ENCODE data around the gene PLXNB2. TPM values are rescaled to one million over a fixed set of nuclear protein-coding genes. Genes with fewer than 3 reads are reported as not detected.

The PLXNB2 gene
- total and polyA plus RNA-seq, 12 donors: 12.4 to 431 (median 296) TPM

DNA sequence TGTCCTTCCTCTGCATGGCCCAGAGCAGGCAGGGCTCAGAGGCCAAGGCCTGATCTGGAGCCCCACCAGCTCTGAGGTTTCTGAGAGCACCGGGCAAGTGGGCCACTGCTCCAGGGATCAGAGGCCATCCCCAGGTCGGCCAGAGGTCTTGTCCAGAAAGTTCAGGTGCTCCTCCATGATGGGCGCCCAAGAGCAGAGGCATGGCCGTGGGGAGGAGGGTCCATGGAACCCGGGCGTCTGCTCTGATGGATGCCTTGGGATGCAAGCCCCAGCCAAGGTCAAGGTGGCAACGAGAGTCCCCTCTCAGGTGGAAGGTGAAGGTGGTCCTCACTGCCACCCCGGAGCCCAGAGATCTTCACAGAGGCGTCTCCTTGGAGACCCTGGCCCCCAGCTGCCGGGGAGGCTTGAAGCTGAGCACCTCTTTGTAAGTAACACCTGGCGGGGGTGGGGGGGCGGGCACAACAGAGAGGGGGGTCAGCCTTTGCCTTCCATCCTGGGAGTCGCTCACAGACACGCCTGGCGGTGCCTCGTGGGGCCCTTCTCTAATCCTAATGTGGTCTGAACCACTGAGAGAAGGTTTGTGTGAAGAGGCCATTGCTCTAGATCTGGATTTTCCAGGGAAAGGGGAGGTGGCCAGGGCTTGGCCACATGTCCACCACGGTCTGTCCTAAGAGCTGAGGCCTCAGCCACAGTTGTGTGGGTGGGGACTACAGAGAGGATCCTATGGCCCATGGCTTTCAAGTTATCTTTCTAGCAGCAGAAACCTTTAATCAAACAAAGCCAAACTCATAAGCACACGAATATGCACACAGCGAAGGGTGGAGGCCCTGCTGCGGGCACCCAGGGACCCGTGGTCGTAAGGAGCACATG, 54.2 kb downstream of the PLXNB2 start:
- no peak overlapping the region for H3K27ac ChIP-seq
- no peaks in the 10 kb centered on the region for H3K27me3 ChIP-seq
- 77 to 86% (median 82%) methylated on average over 13 to 22 of the region's 22 CpGs for WGBS, 4 donors
- intact Hi-C loops (cut with DNase I): loop anchor here (5.0 to 10.0 kb wide), 2 partner anchors 89 to 362 kb away; partner anchors contain the start of gene PPP6R2 (in 1 of the 2)
- H3K4me3 ChIP-seq: no peak overlapping the region
- no peaks in the 10 kb centered on the region for H3K36me3 ChIP-seq (replicated peaks in 1 of 2)
- H3K9me3 ChIP-seq (replicated peaks in 1 of 3): no peaks in the 10 kb centered on the region
- peaks cover 18 to 21% of the 10 kb centered on the region in 2 donors for H3K4me1 ChIP-seq (replicated peaks in 1 of 2)
- TF ChIP-seq, protein P1, sequence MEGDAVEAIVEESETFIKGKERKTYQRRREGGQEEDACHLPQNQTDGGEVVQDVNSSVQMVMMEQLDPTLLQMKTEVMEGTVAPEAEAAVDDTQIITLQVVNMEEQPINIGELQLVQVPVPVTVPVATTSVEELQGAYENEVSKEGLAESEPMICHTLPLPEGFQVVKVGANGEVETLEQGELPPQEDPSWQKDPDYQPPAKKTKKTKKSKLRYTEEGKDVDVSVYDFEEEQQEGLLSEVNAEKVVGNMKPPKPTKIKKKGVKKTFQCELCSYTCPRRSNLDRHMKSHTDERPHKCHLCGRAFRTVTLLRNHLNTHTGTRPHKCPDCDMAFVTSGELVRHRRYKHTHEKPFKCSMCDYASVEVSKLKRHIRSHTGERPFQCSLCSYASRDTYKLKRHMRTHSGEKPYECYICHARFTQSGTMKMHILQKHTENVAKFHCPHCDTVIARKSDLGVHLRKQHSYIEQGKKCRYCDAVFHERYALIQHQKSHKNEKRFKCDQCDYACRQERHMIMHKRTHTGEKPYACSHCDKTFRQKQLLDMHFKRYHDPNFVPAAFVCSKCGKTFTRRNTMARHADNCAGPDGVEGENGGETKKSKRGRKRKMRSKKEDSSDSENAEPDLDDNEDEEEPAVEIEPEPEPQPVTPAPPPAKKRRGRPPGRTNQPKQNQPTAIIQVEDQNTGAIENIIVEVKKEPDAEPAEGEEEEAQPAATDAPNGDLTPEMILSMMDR (IDR thresholded peaks at IDR 0.05): no peak
- no peak for TF ChIP-seq POLR2A (IDR thresholded peaks at IDR 0.05)
- no peak for DNase-seq

GRCh38 chr22:50252082-50253045, 55.1 kb downstream of the PLXNB2 start:
- peak; percentile 70 to 90 (median 78) for DNase-seq
- Histone ChIP-seq H3K4me3 (peak overlapping the region in 1 of 4 donors; percentile 93), H3K4me1 (replicated peaks in 1 of 2) (peaks cover 18 to 21% of the 10 kb centered on the region in 2 donors), H3K27me3 (no peaks in the 10 kb centered on the region), H3K27ac (peak overlapping the region in 2 of 5 donors; percentile 67 to 80), H3K9me3 (replicated peaks in 1 of 3) (no peaks in the 10 kb centered on the region), H3K36me3 (replicated peaks in 1 of 2) (no peaks in the 10 kb centered on the region)
- intact Hi-C loops (cut with DNase I): loop anchor here (5.0 to 10.0 kb wide), 2 partner anchors 90 to 362 kb away; partner anchors contain the start of gene PPP6R2 (in 1 of the 2)
- WGBS, 4 donors: 34 to 54% (median 50%) methylated on average over 14 to 25 of the region's 25 CpGs
- no peak for TF ChIP-seq POLR2A (IDR thresholded peaks at IDR 0.05)
- TF ChIP-seq, protein P1 (IDR thresholded peaks at IDR 0.05): peak; percentile 44 to 79 (median 72)

DNA sequence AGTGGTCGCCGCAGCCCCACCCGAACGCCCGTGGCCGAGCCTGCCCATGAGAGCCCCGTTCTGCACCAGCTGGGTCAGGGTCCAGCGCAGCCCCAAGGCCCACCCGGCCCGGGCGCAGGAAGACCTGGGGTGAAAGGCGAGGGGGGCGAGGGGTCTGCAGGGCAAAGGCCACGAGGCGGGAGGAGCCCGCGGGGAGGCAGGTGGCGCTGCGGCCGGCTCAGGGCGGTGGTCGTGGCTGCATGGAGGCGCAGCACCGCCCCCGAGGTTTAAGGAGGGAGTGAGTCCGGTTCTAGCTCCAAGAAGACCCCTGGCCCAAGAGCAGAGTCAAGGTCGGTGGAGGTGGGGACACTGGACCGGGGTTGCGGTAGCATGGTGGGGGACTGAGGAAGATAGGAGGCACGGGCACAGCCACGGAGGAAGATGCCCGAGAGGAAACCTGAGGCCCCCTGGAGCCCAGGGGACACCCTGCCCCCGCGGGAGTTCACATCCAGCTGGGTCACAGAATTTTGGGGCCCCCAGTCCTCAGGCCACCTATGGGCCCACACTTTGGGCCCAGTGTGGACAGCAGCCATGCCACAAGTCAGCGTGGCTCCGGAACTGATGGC, 55.9 kb downstream of the PLXNB2 start:
- H3K36me3 ChIP-seq (replicated peaks in 1 of 2): peaks cover 0 to 5% of the 10 kb centered on the region in 2 donors
- peak in 1 of 7 donors; percentile 57 for DNase-seq
- peak overlapping the region in 2 of 4 donors; percentile 55 to 93 for H3K4me3 ChIP-seq
- no peaks in the 10 kb centered on the region for H3K9me3 ChIP-seq (replicated peaks in 1 of 3)
- H3K27ac ChIP-seq: peak overlapping the region in 2 of 5 donors; percentile 67 to 80
- TF ChIP-seq, protein P1 (IDR thresholded peaks at IDR 0.05): no peak
- no peak for TF ChIP-seq POLR2A (IDR thresholded peaks at IDR 0.05)
- intact Hi-C loops (cut with DNase I): loop anchor here (5.0 to 10.0 kb wide), 2 partner anchors 91 to 363 kb away; partner anchors contain the start of gene PPP6R2 (in 1 of the 2)
- WGBS, 4 donors: 14 to 27% (median 15%) methylated on average over 3 to 36 of the region's 36 CpGs; no CpG with 5 or more reads in 1 of the 4 donors
- no peaks in the 10 kb centered on the region for H3K27me3 ChIP-seq
- peaks cover 18 to 21% of the 10 kb centered on the region in 2 donors for H3K4me1 ChIP-seq (replicated peaks in 1 of 2)
